DMS53 (cell line): ENCODE data around the gene DIP2A.
A peak's percentile ranks its signal among the peaks of the same experiment; 100 is the strongest.

Experiments used
- DNase-seq: peaks from one replicate; lab custom pipeline; 2025; lab: John Stamatoyannopoulos, UW

The DIP2A gene, protein sequence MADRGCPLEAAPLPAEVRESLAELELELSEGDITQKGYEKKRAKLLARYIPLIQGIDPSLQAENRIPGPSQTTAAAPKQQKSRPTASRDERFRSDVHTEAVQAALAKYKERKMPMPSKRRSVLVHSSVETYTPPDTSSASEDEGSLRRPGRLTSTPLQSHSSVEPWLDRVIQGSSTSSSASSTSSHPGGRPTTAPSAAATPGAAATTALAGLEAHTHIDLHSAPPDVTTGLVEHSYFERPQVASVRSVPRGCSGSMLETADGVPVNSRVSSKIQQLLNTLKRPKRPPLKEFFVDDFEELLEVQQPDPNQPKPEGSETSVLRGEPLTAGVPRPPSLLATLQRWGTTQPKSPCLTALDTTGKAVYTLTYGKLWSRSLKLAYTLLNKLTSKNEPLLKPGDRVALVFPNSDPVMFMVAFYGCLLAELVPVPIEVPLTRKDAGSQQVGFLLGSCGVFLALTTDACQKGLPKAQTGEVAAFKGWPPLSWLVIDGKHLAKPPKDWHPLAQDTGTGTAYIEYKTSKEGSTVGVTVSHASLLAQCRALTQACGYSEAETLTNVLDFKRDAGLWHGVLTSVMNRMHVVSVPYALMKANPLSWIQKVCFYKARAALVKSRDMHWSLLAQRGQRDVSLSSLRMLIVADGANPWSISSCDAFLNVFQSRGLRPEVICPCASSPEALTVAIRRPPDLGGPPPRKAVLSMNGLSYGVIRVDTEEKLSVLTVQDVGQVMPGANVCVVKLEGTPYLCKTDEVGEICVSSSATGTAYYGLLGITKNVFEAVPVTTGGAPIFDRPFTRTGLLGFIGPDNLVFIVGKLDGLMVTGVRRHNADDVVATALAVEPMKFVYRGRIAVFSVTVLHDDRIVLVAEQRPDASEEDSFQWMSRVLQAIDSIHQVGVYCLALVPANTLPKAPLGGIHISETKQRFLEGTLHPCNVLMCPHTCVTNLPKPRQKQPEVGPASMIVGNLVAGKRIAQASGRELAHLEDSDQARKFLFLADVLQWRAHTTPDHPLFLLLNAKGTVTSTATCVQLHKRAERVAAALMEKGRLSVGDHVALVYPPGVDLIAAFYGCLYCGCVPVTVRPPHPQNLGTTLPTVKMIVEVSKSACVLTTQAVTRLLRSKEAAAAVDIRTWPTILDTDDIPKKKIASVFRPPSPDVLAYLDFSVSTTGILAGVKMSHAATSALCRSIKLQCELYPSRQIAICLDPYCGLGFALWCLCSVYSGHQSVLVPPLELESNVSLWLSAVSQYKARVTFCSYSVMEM (N-terminal part only)

GRCh38 chr21:46458315-46459023, at the start of gene DIP2A:
DIP2A (plus strand) TSS chr21:46458891; CDS start chr21:46459132, 241 bp downstream.
- DNase-seq, result peak; percentile 97

DNA sequence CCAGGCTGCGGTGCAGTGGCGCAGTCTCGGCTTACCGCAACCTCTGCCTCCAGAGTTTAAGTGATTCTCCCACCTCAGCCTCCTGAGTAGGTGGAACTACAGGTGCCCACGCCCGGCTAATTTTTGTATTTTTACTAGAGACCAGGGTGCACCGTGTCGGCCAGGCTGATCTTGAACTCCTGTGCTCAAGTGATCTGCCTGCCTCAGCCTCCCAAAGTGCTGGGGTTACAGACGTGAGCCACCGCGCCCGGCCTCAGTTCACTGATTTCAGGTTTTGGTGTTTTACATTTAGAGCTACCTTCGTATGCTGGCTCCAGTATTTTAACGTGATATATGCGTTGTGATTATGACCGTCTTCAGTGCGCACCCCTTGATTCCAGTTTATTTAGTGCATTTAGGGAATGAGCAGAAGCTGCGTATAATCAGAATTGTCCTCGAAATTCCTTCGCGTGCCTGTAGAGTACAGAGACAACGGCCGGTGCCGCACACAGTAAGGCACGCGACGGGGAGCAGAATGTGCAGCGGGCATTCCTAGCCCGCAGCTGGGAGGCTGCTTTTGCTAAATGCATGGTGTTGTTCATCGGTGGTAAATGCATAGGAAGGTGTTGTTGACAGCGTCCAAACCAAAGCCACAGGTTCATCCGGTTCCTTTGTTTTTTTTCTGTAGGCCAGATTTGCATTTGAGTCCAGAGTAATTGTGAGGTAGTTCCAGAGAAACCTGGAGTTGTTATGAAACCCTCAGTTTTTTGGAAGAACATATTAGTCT, 48.9 kb upstream of the DIP2A start:
- no peak for DNase-seq

DNA sequence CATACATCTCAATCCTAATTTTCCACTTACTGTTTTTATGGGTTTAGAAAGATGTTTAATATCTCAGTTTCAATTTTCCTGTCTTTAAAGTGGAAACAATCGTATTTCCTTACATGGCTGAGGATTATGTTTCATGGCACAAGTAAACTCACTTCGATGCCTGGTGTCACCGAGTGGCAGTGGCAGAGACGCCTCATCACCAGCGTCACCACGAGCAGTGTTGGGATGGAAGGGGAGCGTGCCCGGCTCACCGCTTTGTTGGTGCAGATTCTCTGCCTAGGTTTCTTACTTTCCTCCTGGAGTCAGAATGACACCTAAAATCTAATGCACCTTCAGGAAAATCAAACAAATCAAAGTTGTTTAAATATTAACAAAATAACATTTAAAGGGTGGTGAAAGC, 48.2 kb upstream of the DIP2A start:
- DNase-seq, result no peak

GRCh38 chr21:46411236-46411635, 47.5 kb upstream of the DIP2A start:
- no peak for DNase-seq

- DNase-seq, result no peak
These were observed 47.0 kb upstream of the DIP2A start for GRCh38 chr21:46411691-46412090.

DNA sequence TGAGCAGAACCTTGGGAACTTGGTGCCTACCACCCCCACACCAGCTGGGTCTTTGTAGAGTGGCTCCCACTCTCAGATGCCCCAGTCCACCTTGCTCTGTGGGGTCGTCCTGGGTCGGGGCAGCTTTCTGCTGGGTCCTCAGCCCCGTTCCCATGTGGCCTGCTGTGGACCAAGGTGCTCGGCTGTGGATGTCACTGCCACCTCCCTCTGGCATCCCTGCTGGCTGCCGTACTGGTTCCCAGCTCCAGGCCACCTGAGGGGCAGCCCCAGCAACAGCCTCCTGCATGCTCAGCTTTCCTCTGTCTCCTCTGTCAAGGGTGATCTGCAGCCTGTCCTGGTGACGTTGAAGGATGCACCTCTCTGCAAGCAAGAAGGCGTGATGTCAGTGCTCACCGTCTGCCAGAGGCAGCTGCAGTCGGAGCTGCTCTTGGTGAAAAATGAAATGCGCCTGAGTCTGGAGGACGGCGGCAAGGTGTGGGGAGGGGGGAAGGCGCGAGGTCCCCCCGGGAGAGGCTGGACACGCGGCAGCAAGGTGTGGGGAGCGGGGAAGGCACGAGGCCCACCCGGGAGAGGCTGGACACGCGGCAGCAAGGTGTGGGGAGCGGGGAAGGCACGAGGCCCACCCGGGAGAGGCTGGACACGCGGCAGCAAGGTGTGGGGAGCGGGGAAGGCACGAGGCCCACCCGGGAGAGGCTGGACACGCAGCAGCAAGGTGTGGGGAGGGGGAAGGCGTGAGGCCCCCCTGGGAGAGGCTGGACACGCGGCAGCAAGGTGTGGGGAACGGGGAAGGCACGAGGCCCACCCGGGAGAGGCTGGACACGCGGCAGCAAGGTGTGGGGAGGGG, 45.9 kb upstream of the DIP2A start:
- no peak for DNase-seq

- DNase-seq, result no peak
These were observed 45.4 kb upstream of the DIP2A start for GRCh38 chr21:46413365-46413696.

GRCh38 chr21:46414965-46415275, 43.8 kb upstream of the DIP2A start:
- no peak for DNase-seq

GRCh38 chr21:46416551-46416950, 42.1 kb upstream of the DIP2A start:
- no peak for DNase-seq

GRCh38 chr21:46418265-46418946, 40.3 kb upstream of the DIP2A start:
- DNase-seq, result no peak

DNA sequence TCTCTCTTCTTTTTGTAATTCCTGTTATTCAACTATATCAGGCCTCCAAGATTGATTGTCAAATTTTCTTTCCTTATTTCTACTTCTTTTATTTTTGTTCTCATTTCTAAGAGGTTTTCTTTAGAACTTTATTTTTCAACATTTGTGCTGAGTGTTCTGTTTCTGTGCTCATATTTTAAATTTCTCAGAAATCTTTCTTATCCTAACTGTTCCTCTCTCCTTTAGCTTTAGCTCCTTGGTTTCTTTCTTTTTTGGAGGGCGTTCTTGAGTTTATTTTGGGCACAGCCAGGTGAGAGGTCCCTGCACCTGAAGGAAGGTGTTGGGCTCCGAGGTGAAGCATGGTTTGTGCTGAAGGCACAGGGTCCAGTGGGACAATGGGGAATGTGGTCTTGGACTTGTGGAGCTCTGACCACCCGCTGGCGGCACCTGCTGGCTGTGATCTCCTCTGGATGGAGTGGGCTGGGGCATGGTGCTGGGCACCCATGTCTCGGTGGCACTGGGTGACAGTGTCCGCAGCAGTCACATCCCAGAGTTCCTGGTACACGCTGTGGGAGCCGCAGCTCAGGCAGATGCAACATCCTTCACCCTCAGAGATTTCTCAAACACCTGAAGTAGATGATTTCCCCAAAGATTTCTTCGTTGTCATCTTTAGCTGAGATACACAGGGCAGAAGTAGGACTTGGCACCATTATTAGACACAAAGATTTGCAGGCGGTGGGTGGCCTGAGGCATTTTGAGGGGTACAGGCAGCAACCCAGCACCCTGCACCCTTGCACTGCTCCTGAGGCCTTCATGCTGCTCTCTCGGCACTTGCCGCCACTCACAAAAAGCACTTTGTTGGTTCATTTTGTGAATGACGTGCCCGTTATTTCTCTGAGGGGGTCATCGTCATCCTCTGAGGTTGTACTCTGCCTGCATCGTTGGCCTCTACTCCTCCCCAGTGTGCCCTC, 38.2 kb upstream of the DIP2A start:
- no peak for DNase-seq

DNA sequence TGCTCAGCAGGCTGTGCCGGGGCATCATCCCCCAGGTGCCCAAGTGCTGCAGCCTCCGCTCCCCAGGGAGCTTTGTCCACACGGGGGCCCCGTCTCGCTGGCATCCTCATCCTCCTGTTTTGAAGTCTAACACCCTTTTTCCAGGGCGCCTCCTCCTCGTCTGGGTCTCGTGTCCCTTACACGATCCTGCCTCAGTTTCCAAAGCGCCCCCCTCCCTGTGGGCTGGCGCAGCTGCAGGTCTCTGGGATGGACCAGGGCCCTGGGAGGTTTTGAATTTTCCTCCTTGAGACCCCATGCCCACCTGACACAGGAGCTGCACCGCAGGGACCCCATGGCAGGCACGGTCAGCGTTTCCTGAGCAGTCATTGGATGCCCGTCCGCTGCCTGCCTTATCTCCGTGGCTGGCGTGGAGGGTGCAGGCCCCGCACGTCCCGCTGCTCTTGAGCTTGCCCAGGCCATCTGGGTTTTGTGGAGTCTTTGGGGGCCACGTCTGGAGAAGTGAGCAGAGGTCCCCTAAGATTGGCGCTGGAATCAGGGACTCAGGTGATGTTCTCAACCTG, 37.4 kb upstream of the DIP2A start:
- no peak for DNase-seq

GRCh38 chr21:46421756-46422555, 36.7 kb upstream of the DIP2A start:
- DNase-seq, result no peak

DNA sequence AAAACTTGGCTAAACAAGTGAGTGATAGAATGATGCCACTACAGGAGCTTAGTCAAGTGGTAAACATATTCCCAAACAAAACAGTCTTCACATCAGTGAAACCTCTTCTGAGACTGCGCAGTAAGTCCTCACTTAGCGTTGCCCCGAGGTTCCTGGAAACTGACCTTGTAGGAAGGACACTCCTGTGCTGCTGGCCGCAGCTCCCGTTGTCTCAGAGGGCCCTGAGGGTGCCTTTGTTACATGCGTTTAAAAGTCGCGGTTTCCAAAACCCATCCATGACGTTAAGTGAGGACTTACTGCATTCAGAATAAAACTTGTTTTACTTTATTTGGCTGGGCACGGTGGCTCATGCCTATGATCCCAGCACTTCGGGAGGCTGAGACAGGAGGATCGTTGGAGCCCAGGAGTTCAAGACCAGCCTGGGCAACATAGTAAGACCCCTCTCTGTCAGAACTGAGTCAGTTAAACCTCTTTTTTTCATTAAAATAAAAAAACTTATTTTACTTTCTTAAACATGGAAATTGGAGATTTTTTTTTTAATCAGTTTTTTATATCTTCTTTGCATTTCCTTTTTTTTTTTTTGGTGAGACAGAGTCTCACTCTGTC, 36.0 kb upstream of the DIP2A start:
- DNase-seq, result no peak

- peak; percentile 25 for DNase-seq
These were observed 35.1 kb upstream of the DIP2A start for GRCh38 chr21:46423546-46424038.

DNA sequence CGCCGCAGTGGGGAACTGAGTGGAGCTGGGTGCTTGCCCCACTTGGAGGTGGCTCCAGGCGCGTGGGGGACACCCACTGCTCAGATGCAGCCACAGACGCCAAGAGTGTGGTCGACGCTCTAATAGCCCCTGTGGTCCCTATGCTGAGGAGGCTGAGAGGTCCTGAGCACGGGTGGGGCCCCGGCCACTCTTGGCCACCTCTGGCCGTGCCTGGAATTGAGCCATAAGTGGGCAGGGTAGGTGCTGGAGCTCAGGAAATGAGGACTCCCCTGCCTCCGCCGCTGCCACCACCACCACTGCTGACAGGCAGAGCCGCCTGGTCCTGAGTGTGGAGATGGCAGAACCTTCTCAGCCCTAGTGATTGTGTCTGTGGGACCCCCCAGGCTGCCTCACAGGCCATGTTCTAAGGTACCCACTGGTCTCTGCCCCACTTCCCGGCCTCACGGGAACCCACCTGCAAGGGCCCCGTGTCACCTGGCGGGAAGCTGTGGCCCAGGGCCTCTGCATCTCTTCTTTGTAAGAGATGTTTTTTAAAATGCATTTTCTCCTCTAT, 34.6 kb upstream of the DIP2A start:
- DNase-seq, result peak; percentile 38
